ENCODE results near the gene WASHC2A. TPM values are rescaled to one million over a fixed set of nuclear protein-coding genes. Genes with fewer than 3 reads are reported as not detected.
"Not testable (repeated sequence)": the region's sequence is repeated elsewhere in the genome, so short reads cannot be mapped to it uniquely, and the experiment has no call there.

Gene WASHC2A
- total RNA-seq, 2 experiments from 2014 or later, result 22.2 to 22.5 TPM

GRCh38 chr10:50091304-50091703, 23.6 kb downstream of the WASHC2A start:
- POLR2A ChIA-PET; DNase-seq; intact Hi-C loops (cut with micrococcal nuclease); H3K27ac Mint-ChIP-seq; H3K27me3 Mint-ChIP-seq; CTCF ChIA-PET; H3K4me1 Mint-ChIP-seq (ENCODE audit: low read depth); H3K36me3 Mint-ChIP-seq; H3K4me3 Mint-ChIP-seq; H3K9me3 Mint-ChIP-seq: not testable (repeated sequence)

- POLR2A ChIA-PET; intact Hi-C loops (cut with micrococcal nuclease); DNase-seq; H3K9me3 Mint-ChIP-seq; H3K36me3 Mint-ChIP-seq; H3K27ac Mint-ChIP-seq; H3K27me3 Mint-ChIP-seq; H3K4me3 Mint-ChIP-seq; CTCF ChIA-PET; H3K4me1 Mint-ChIP-seq (ENCODE audit: low read depth): not testable (repeated sequence)
These were observed 25.2 kb downstream of the WASHC2A start for GRCh38 chr10:50092928-50093327.

- H3K36me3 Mint-ChIP-seq; H3K9me3 Mint-ChIP-seq; H3K27me3 Mint-ChIP-seq; DNase-seq; POLR2A ChIA-PET; H3K4me1 Mint-ChIP-seq (ENCODE audit: low read depth); CTCF ChIA-PET; H3K27ac Mint-ChIP-seq; H3K4me3 Mint-ChIP-seq; intact Hi-C loops (cut with micrococcal nuclease): not testable (repeated sequence)
These were observed 26.9 kb downstream of the WASHC2A start for GRCh38 chr10:50094630-50095029.

GRCh38 chr10:50095402-50095801, 27.6 kb downstream of the WASHC2A start:
- H3K27ac Mint-ChIP-seq; H3K4me1 Mint-ChIP-seq (ENCODE audit: low read depth); POLR2A ChIA-PET; DNase-seq; H3K4me3 Mint-ChIP-seq; H3K36me3 Mint-ChIP-seq; CTCF ChIA-PET; H3K9me3 Mint-ChIP-seq; intact Hi-C loops (cut with micrococcal nuclease); H3K27me3 Mint-ChIP-seq: not testable (repeated sequence)

GRCh38 chr10:50096722-50097121, 29.0 kb downstream of the WASHC2A start:
- H3K36me3 Mint-ChIP-seq; H3K27ac Mint-ChIP-seq; intact Hi-C loops (cut with micrococcal nuclease); H3K4me1 Mint-ChIP-seq (ENCODE audit: low read depth); H3K27me3 Mint-ChIP-seq; H3K4me3 Mint-ChIP-seq; POLR2A ChIA-PET; CTCF ChIA-PET; H3K9me3 Mint-ChIP-seq; DNase-seq: not testable (repeated sequence)

- POLR2A ChIA-PET; H3K4me1 Mint-ChIP-seq (ENCODE audit: low read depth); H3K36me3 Mint-ChIP-seq; H3K9me3 Mint-ChIP-seq; DNase-seq; H3K27ac Mint-ChIP-seq; CTCF ChIA-PET; H3K27me3 Mint-ChIP-seq; H3K4me3 Mint-ChIP-seq; intact Hi-C loops (cut with micrococcal nuclease): not testable (repeated sequence)
These were observed 30.9 kb downstream of the WASHC2A start for GRCh38 chr10:50098645-50099044.

GRCh38 chr10:50101139-50101582, 33.4 kb downstream of the WASHC2A start:
- CTCF ChIA-PET; H3K9me3 Mint-ChIP-seq; H3K27me3 Mint-ChIP-seq; intact Hi-C loops (cut with micrococcal nuclease); H3K4me3 Mint-ChIP-seq; H3K36me3 Mint-ChIP-seq; POLR2A ChIA-PET; H3K4me1 Mint-ChIP-seq (ENCODE audit: low read depth); H3K27ac Mint-ChIP-seq; DNase-seq: not testable (repeated sequence)

GRCh38 chr10:50101747-50102146, 34.0 kb downstream of the WASHC2A start:
- intact Hi-C loops (cut with micrococcal nuclease); H3K4me3 Mint-ChIP-seq; H3K36me3 Mint-ChIP-seq; H3K9me3 Mint-ChIP-seq; H3K27me3 Mint-ChIP-seq; POLR2A ChIA-PET; DNase-seq; CTCF ChIA-PET; H3K4me1 Mint-ChIP-seq (ENCODE audit: low read depth); H3K27ac Mint-ChIP-seq: not testable (repeated sequence)

- DNase-seq; H3K27me3 Mint-ChIP-seq; H3K4me1 Mint-ChIP-seq (ENCODE audit: low read depth); H3K4me3 Mint-ChIP-seq; CTCF ChIA-PET; POLR2A ChIA-PET; H3K9me3 Mint-ChIP-seq; H3K36me3 Mint-ChIP-seq; H3K27ac Mint-ChIP-seq; intact Hi-C loops (cut with micrococcal nuclease): not testable (repeated sequence)
These were observed 34.5 kb downstream of the WASHC2A start for GRCh38 chr10:50102267-50102666.

- H3K27me3 Mint-ChIP-seq; H3K9me3 Mint-ChIP-seq; H3K36me3 Mint-ChIP-seq; intact Hi-C loops (cut with micrococcal nuclease); H3K27ac Mint-ChIP-seq; DNase-seq; CTCF ChIA-PET; H3K4me1 Mint-ChIP-seq (ENCODE audit: low read depth); H3K4me3 Mint-ChIP-seq; POLR2A ChIA-PET: not testable (repeated sequence)
These were observed 41.4 kb downstream of the WASHC2A start for GRCh38 chr10:50108999-50109698.

- intact Hi-C loops (cut with micrococcal nuclease); H3K9me3 Mint-ChIP-seq; H3K27me3 Mint-ChIP-seq; CTCF ChIA-PET; H3K4me3 Mint-ChIP-seq; H3K27ac Mint-ChIP-seq; POLR2A ChIA-PET; DNase-seq; H3K36me3 Mint-ChIP-seq; H3K4me1 Mint-ChIP-seq (ENCODE audit: low read depth): not testable (repeated sequence)
These were observed 44.8 kb downstream of the WASHC2A start for GRCh38 chr10:50112419-50113112.

GRCh38 chr10:50126765-50127164, 59.0 kb downstream of the WASHC2A start:
- POLR2A ChIA-PET; H3K27ac Mint-ChIP-seq; DNase-seq; H3K4me1 Mint-ChIP-seq (ENCODE audit: low read depth); CTCF ChIA-PET; H3K4me3 Mint-ChIP-seq; H3K27me3 Mint-ChIP-seq; intact Hi-C loops (cut with micrococcal nuclease); H3K9me3 Mint-ChIP-seq: not testable (repeated sequence)
- peaks cover 15% of the 10 kb centered on the region for H3K36me3 Mint-ChIP-seq

GRCh38 chr10:50127770-50128292, 60.1 kb downstream of the WASHC2A start:
- H3K27ac Mint-ChIP-seq, POLR2A ChIA-PET: not testable (repeated sequence)

More at GRCh38 chr10:50127770-50128292, 60.1 kb downstream of the WASHC2A start:
- DNase-seq; H3K4me1 Mint-ChIP-seq (ENCODE audit: low read depth); H3K27me3 Mint-ChIP-seq; CTCF ChIA-PET; intact Hi-C loops (cut with micrococcal nuclease); H3K4me3 Mint-ChIP-seq; H3K9me3 Mint-ChIP-seq: not testable (repeated sequence)
- peaks cover 18% of the 10 kb centered on the region for H3K36me3 Mint-ChIP-seq
